IPS DF 6.9 (cell line): ENCODE data around the gene SMC4.

ENCODE experiments used
- DNase-seq: peaks from one replicate; pipeline ENCODE4 v3.0.0-alpha.2; 2013; ENCODE audit warnings: low read depth, low spot score
- H3K27ac ChIP-seq: one replicate; pipeline ENCODE4 v1.5.1; 2013; ENCODE audit warnings: low read length, control low read depth
- H3K27me3 ChIP-seq: 2 replicates; pipeline ENCODE4 v1.6.1; 2013; ENCODE audit warnings: mild to moderate bottlenecking, low read length; ENCODE audit not compliant: control insufficient read depth, insufficient read depth
- H3K36me3 ChIP-seq: 2 replicates; pipeline ENCODE4 v1.6.1; 2013; ENCODE audit warnings: low read length; ENCODE audit not compliant: control insufficient read depth, insufficient read depth
- H3K4me1 ChIP-seq: 2 replicates; pipeline ENCODE4 v1.6.1; 2013; ENCODE audit warnings: low read length; ENCODE audit not compliant: control insufficient read depth, insufficient read depth
- H3K4me3 ChIP-seq: 2 replicates; pipeline ENCODE4 v1.5.1; 2013; ENCODE audit warnings: mild to moderate bottlenecking, low read length
- H3K9me3 ChIP-seq: 2 replicates; pipeline ENCODE4 v1.6.1; 2013; ENCODE audit warnings: low read length, inconsistent platforms; ENCODE audit not compliant: control insufficient read depth, insufficient read depth
- WGBS: extraction: QIAGEN DNeasy Blood & Tissue Kit; methylation state at CpG from one replicate; pipeline ENCODE4 v1.1.7; 2013; ENCODE audit warnings: mixed read lengths, missing lambda C conversion rate; ENCODE audit not compliant: insufficient read length, insufficient coverage; 5-methylcytosine and 5-hydroxymethylcytosine counted together

SMC4 gene

DNA sequence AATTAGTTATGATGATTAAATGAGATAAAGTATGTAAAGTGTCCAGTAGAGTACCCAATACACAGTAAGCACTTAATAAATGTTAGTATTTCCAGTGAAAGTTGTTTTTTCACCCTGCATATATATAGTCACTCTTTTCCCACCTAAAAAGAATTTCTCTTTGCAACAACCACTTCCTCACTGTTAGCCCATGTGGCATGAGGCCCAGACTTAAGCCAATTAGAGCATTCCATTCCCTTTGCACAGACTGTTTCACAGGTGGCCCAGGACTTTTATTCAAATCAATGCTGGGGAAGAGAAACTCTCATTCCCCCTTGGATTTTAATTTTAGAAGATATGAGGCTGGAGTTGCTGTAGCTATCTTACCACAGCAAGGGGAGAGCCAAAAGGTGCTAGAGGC lies 4.2 kb upstream of the SMC4 start:
- H3K36me3 ChIP-seq: no peaks in the 10 kb centered on the region
- H3K9me3 ChIP-seq: no peaks in the 10 kb centered on the region
- DNase-seq: no peak
- H3K27me3 ChIP-seq: no peaks in the 10 kb centered on the region
- H3K4me1 ChIP-seq: no peaks in the 10 kb centered on the region
- H3K27ac ChIP-seq: no peak overlapping the region
- H3K4me3 ChIP-seq: no peak overlapping the region

DNA sequence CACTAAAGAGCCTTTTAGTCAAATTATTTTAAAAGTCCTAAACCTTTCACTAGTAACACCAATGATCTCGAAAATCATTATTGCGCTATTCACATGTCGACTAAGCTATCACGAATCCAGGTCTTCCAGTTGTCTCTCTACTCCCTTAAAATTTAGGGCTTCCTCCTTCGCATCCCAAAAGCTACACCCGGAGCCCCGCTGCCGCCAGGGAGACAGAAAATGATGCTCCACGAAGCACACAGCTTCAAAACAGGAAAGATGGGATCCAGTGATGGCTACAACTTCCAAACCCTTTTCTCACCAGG lies 678 bp upstream of the SMC4 start:
- Histone ChIP-seq H3K36me3 (no peaks in the 10 kb centered on the region), H3K4me3 (peak overlapping the region; percentile 79; the same call in 1 of the 2 replicates), H3K4me1 (no peaks in the 10 kb centered on the region), H3K9me3 (no peaks in the 10 kb centered on the region), H3K27ac (no peak overlapping the region), H3K27me3 (no peaks in the 10 kb centered on the region)
- no peak for DNase-seq
- no CpG with 5 or more reads among the region's 9 CpGs for WGBS

DNA sequence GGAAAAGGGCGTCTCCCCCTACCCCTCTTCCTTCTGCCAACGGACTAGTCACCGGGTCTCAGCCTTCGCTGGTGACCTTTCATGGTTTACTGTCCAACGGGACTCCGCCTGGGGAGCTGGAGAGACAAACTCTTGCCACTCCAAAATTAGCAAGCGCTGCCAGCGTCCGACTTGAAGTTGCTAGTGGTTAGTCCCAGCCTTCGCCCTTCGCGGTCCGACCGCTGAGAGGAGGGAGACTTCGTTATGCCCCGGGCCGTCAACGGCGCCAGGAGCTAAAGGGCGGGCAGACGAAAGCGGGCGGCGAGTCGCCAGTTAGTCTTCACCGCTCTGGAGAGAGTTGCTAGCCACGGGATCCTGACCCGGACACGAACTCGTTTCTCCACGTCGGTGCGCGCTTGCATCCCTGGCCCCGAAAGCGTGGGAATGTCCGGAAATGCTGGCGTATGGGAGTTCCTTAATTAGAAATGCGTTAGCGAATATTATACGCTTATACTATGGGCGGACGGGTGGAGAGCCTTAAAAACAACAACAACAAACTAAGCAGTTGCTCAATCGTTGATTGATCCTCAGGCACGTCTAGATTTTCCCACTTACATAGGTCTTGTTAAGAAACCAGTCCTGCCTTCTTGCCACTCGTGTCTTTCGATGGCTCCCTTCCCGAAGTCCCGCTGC lies 716 bp downstream of the SMC4 start:
- Histone ChIP-seq H3K27ac (no peak overlapping the region), H3K4me1 (no peaks in the 10 kb centered on the region), H3K9me3 (no peaks in the 10 kb centered on the region), H3K4me3 (peak overlapping the region; percentile 79), H3K27me3 (no peaks in the 10 kb centered on the region), H3K36me3 (no peaks in the 10 kb centered on the region)
- no peak for DNase-seq
- no CpG with 5 or more reads among the region's 49 CpGs for WGBS

DNA sequence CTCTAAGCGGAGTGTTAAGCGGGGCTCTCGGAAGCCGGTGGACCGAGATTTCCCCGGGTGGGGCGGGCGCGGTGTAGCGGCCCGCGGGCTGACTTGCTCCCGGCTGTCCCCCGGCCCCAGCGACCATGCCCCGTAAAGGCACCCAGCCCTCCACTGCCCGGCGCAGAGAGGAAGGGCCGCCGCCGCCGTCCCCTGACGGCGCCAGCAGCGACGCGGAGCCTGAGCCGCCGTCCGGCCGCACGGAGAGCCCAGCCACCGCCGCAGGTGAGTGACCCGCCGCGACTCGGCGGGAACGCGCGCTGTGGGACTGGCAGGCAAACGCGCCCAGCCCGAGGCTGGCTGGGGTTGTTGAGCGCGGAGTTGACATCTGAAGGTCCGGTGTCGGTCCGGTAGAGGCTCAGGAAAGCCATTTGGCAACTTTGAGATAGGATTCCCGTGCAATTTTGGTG lies 1.3 kb downstream of the SMC4 start:
- H3K4me3 ChIP-seq: peak overlapping the region; percentile 79
- DNase-seq: no peak
- WGBS: no CpG with 5 or more reads among the region's 51 CpGs
- no peaks in the 10 kb centered on the region for H3K9me3 ChIP-seq
- no peaks in the 10 kb centered on the region for H3K4me1 ChIP-seq
- no peaks in the 10 kb centered on the region for H3K27me3 ChIP-seq
- H3K36me3 ChIP-seq: no peaks in the 10 kb centered on the region
- no peak overlapping the region for H3K27ac ChIP-seq

DNA sequence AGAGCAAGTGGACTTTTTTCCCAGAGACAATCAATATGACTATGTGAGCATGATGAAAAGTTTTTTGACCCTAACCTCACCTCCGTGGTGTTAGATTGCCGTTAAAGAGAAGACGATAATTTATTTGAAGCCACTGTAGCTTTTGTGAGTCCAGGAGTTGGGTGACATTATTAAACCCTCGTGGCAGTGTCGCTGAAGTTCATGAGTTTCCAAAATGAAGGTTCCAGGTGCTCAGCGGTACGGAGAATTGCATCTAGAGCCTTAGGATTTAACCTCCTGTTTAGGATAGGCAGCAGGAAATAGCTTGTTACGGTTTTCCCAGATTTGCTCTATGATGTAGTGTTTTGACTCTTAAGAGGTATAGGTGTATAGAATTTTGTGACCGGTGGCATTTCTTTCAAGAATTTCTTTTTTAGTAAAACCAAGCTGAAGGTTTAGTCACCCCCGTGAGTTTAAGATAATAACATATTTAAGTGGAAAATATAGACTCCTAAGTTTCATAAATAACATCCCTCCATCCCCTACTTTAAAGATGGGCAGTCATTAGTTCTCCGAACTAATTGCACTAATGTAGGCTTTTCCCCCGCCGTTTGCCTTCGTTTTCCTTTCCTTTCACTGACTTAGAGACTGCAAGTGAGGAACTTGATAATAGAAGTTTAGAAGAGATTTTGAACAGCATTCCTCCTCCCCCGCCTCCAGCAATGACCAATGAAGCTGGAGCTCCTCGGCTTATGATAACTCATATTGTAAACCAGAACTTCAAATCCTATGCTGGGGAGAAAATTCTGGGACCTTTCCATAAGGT lies 2.0 kb downstream of the SMC4 start:
- no peaks in the 10 kb centered on the region for H3K36me3 ChIP-seq
- H3K4me1 ChIP-seq: no peaks in the 10 kb centered on the region
- peak overlapping the region; percentile 79; the same call in 1 of the 2 replicates for H3K4me3 ChIP-seq
- DNase-seq: no peak
- no peaks in the 10 kb centered on the region for H3K9me3 ChIP-seq
- no CpG with 5 or more reads among the region's 16 CpGs for WGBS
- no peaks in the 10 kb centered on the region for H3K27me3 ChIP-seq
- no peak overlapping the region for H3K27ac ChIP-seq

DNA sequence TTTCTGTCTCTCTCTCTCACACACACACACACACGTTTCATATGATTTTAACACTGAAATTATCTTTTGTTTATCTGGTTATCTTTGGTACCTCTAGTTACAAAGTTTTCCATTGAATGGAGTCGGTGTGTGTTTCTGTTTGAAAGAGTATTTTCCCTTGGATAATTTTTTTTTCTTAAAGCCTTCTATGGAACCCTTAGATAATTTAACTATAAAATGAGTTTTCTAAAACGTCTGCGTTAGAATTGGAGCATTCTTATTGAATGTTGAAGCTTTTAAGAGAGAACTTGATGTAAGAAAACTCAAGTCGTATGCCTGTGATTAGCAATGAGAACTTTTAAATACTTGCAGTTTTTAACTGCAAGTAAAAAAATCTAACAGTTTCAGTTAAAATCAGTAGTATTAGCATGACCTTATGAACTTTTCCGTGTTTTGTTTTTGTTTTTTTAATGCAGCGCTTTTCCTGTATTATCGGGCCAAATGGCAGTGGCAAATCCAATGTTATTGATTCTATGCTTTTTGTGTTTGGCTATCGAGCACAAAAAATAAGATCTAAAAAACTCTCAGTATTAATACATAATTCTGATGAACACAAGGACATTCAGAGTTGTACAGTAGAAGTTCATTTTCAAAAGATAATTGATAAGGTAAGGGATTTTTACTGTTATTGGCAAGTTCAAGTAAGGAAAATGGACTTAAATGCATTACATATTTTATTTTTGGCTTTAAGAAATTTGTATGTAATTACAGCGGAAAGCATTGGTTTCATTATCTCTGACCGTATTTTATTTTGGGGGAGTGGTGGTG lies 3.0 kb downstream of the SMC4 start:
- no peaks in the 10 kb centered on the region for H3K27me3 ChIP-seq
- H3K36me3 ChIP-seq: no peaks in the 10 kb centered on the region
- no peak overlapping the region for H3K4me3 ChIP-seq
- no peaks in the 10 kb centered on the region for H3K9me3 ChIP-seq
- no peak overlapping the region for H3K27ac ChIP-seq
- DNase-seq: no peak
- WGBS: 100% methylated on average over 1 of the region's 11 CpGs
- H3K4me1 ChIP-seq: no peaks in the 10 kb centered on the region

DNA sequence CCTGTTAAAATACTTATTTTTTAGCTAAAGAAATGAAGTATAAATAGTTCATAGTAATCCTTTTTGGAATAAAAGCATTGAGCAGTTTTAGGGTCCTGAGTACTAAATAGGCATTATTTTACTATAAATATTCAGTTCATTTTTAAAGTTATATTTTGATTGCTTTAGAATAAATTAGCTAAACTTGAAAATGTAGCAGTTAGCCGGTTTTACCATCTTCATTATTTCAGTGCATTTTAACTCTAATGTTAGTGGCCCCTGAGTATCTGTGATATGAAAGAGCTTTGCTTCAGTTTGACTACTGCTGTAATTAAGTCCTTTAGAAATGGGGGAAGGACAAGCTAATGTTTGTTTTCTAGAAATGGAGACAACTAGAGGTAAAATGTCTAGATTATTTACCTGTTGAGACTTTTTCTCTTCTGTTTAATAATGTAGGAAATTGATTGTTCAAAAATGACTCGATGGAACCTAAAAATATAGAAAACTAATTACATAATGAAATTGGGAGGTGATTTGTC lies 3.6 kb downstream of the SMC4 start:
- H3K27me3 ChIP-seq: no peaks in the 10 kb centered on the region
- H3K4me3 ChIP-seq: no peak overlapping the region
- DNase-seq: no peak
- H3K9me3 ChIP-seq: no peaks in the 10 kb centered on the region
- no CpG with 5 or more reads among the region's 2 CpGs for WGBS
- H3K4me1 ChIP-seq: no peaks in the 10 kb centered on the region
- H3K36me3 ChIP-seq: no peaks in the 10 kb centered on the region
- H3K27ac ChIP-seq: no peak overlapping the region

DNA sequence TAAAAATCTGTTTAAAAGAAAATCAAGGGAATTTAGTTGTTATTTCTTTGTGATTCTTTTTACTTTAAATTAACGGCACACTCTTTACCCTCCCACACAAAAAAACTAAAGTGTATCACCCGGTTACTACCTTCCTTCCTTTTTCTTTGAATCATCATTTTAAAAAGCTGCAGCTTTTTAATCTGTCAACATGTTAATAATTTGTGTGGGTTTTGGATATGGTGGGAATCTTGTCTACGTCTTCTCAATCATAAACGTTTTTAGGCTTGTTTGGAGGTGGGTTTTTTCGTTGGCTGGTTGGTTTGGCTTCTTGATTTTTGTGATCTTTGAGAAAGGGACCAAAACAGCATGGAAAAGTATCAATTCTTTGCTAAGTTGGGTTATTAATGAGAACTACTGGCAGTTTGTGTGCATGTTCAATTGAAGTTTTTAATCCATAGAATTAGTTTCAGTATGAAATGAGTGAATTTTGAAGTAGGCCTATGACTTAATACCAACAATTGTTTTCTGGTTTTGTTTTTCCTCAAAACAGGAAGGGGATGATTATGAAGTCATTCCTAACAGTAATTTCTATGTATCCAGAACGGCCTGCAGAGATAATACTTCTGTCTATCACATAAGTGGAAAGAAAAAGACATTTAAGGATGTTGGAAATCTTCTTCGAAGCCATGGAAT lies 4.5 kb downstream of the SMC4 start:
- Histone ChIP-seq H3K27me3 (no peaks in the 10 kb centered on the region), H3K36me3 (no peaks in the 10 kb centered on the region), H3K9me3 (no peaks in the 10 kb centered on the region), H3K4me1 (no peaks in the 10 kb centered on the region), H3K27ac (no peak overlapping the region), H3K4me3 (no peak overlapping the region)
- WGBS: no CpG with 5 or more reads among the region's 7 CpGs
- no peak for DNase-seq

DNA sequence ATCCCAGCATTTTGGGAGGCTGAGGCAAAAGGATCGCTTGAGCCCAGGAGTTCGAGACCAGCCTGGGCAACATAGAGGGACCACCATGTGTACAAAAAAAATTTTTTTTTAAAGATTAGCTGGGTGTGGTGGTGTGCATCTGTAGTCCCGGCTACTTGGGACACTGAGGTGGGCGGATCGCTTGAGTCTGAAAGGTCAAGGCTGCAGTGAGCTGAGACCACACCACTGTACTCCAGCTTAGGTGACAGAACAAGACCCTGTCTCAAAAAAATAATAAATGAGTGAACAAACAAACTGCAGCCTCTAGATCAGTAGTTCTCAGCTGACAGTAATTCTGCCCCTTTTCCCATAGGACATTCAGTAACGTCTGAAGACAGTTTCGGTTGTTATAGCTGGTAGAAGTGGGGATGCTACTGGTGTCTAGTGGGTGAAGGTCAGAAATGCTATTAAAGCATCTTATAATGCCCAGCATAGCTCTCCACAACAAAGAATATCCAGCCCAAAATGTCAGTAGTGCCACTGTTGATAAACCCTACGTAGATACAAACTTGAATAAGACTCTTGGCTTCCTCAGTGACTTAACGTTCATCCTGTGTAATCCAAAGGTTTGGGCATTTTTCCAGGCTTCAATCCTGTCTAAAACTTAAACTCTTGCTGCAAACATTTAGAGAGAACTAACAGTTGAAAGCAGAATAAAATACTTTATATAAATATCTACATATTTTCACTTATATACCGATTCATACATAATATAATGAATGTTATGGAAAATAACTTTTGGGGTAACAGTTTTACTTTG lies 10.6 kb downstream of the SMC4 start:
- WGBS: no CpG with 5 or more reads among the region's 10 CpGs
- H3K4me3 ChIP-seq: no peak overlapping the region
- H3K4me1 ChIP-seq: no peaks in the 10 kb centered on the region
- H3K27ac ChIP-seq: no peak overlapping the region
- no peaks in the 10 kb centered on the region for H3K27me3 ChIP-seq
- H3K36me3 ChIP-seq: peaks cover 11% of the 10 kb centered on the region
- no peaks in the 10 kb centered on the region for H3K9me3 ChIP-seq
- DNase-seq: no peak
